HG02678 (cell line): ENCODE measurements around the gene SUN5.

Source experiments
- ATAC-seq: cut with Tn5 transposase; IDR thresholded peaks from one replicate; pipeline ENCODE4 v1.9.1; 2021; ENCODE audit warnings: mild to moderate bottlenecking, moderate library complexity; ENCODE audit not compliant: unreplicated experiment

SUN5 gene

GRCh38 chr20:33026779-33027759, 22.8 kb upstream of the SUN5 start:
- ATAC-seq = no peak

GRCh38 chr20:33026072-33026778, 22.0 kb upstream of the SUN5 start:
- ATAC-seq = no peak

- no peak for ATAC-seq
Measured at GRCh38 chr20:33025318-33025876, 21.2 kb upstream of the SUN5 start.

- ATAC-seq = no peak
Measured at GRCh38 chr20:33024609-33025317, 20.5 kb upstream of the SUN5 start.

GRCh38 chr20:33024243-33024560, 20.0 kb upstream of the SUN5 start:
- no peak for ATAC-seq

- no peak for ATAC-seq
Measured at GRCh38 chr20:33023439-33024242, 19.4 kb upstream of the SUN5 start.

GRCh38 chr20:33022694-33023438, 18.6 kb upstream of the SUN5 start:
- ATAC-seq = no peak

GRCh38 chr20:33022289-33022688, 18.1 kb upstream of the SUN5 start:
- ATAC-seq = no peak

GRCh38 chr20:33021879-33022278, 17.6 kb upstream of the SUN5 start:
- ATAC-seq = no peak

- ATAC-seq = no peak
Measured at GRCh38 chr20:33020278-33021161, 16.3 kb upstream of the SUN5 start.

- no peak for ATAC-seq
Measured at GRCh38 chr20:33019465-33020277, 15.4 kb upstream of the SUN5 start.

- no peak for ATAC-seq
Measured at GRCh38 chr20:33018169-33018931, 14.1 kb upstream of the SUN5 start.

- no peak for ATAC-seq
Measured at GRCh38 chr20:33017542-33017941, 13.3 kb upstream of the SUN5 start.

GRCh38 chr20:33016581-33017109, 12.4 kb upstream of the SUN5 start:
- no peak for ATAC-seq

GRCh38 chr20:33015700-33016580, 11.7 kb upstream of the SUN5 start:
- ATAC-seq = no peak

- ATAC-seq = no peak
Measured at GRCh38 chr20:33015114-33015484, 10.9 kb upstream of the SUN5 start.
